CD4-positive, alpha-beta T cell treated with Interleukin-6 at 100 ng/mL for 8 hours (primary cell): ENCODE data around the gene S100A9.
"Not testable (repeated sequence)": the region's sequence is repeated elsewhere in the genome, so short reads cannot be mapped to it uniquely, and the experiment has no call there.

Source experiments
- DNase-seq: peaks from one replicate; pipeline ENCODE4 v3.0.0-alpha.2; 2020; ENCODE audit warnings: mixed read lengths, low spot score

The S100A9 gene

GRCh38 chr1:153390938-153391710, 33.5 kb downstream of the S100A9 start, which contains the start of gene S100A8:
S100A8 (minus strand) TSS chr1:153391073; CDS start chr1:153390535, 538 bp downstream.
- no peak for DNase-seq

DNA sequence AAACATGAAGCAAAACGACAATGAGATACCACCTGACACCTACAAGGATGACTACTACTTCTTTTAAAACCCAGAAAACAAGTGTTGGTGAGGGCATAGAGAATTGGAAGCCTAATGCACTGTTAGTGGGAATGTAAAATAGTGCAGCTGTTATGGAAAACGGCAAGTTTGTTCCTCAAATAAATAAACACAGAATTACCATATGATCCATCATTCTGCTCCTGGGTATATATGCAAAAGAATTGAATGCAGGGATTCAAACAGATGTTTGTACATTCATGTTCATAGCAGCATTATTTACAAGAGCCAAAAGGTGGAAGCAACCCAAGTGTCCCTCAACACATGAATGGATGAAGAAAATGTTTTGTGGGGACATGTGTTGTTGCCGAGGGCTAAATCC, 34.6 kb downstream of the S100A9 start:
- no peak for DNase-seq

DNA sequence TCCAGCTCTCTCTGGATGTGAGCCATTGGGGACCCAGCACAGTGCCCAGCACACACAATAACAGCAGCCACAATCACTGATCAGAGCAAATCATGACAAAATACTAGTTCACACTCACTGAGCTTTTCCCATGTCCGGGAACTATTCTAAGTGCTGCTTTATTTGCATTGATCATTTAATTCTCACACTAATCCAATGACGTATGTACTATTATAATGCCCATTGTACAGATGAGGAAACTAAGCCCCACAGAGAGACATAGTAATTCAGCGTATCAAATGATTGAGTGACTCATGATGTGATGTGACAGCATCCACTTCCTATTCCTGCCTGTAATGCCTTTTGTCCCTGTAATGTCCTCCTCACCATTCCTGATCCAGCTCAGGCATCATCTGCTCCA, 35.2 kb downstream of the S100A9 start:
- DNase-seq, result no peak

DNA sequence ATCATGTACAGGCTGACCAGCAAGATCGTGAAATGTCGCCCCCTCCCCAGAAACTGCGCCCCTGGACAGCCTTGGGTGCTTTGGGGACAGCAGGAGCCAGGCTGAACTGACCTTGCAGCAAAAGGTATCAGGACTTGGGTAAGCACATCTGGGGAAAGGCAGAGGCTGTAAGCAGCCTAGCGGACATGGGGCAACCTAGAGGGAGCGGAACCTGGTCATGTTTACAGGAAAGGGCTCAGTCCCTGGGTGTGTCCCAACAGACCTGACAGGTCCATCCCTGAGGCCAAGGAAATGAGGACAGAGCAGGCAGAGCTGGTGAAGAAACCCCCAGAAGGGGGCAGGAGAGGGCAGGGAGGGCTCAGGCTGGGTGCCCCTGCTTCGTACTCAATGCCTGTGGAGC, 36.3 kb downstream of the S100A9 start:
- DNase-seq, result no peak

DNA sequence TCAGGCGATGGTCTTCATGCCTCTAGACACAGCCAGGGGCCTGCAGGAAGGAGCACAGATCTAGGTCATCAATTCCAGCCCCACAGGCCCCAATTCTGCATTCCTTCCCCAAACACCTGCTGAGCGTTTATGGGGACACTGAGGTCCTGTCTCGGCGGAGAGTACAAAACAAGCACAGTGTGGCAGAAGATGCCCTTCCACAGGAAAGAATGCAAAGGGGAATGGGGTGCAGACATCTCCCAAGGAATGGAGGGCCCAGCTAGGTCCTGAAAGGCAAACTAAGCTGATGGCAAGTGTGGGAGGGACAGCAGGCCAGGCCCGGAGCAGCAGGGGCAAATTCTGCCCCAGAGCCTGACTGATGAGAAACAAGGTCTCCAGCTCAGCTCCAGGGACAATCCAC, 36.7 kb downstream of the S100A9 start:
- no peak for DNase-seq

GRCh38 chr1:153395136-153395685, 37.6 kb downstream of the S100A9 start:
- no peak for DNase-seq

GRCh38 chr1:153395776-153396175, 38.1 kb downstream of the S100A9 start:
- DNase-seq, result no peak

- no peak for DNase-seq
Observed at GRCh38 chr1:153396461-153396860, 38.8 kb downstream of the S100A9 start.

- no peak for DNase-seq
Observed at GRCh38 chr1:153397051-153397923, 39.6 kb downstream of the S100A9 start.

GRCh38 chr1:153397924-153398651, 40.4 kb downstream of the S100A9 start:
- no peak for DNase-seq

GRCh38 chr1:153399401-153400055, 41.9 kb downstream of the S100A9 start:
- no peak for DNase-seq

- no peak for DNase-seq
Observed at GRCh38 chr1:153400244-153400643, 42.6 kb downstream of the S100A9 start.

- DNase-seq, result no peak
Observed at GRCh38 chr1:153401461-153401860, 43.8 kb downstream of the S100A9 start.

DNA sequence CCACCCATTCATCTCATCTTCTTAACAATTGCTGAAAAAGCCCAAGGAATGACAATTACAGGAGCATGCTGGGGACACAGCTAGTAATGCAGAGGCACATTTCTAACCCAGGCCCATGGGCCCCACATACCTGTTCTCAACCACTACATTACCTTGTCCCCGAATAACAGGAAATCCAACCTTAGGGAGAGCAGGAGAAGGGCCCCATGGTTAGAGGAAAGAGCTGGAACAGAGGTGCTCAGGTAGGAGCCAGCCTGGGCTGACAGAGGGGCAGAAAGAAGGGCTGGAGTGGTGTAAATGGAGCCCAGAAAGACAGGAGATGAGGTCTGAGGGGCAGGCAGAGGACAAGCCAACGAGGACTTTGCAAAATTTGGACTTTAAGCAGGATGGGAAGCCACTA, 44.6 kb downstream of the S100A9 start:
- DNase-seq, result no peak

- no peak for DNase-seq
Observed at GRCh38 chr1:153403421-153404085, 45.9 kb downstream of the S100A9 start.

- no peak for DNase-seq
Observed at GRCh38 chr1:153404086-153404635, 46.5 kb downstream of the S100A9 start.

DNA sequence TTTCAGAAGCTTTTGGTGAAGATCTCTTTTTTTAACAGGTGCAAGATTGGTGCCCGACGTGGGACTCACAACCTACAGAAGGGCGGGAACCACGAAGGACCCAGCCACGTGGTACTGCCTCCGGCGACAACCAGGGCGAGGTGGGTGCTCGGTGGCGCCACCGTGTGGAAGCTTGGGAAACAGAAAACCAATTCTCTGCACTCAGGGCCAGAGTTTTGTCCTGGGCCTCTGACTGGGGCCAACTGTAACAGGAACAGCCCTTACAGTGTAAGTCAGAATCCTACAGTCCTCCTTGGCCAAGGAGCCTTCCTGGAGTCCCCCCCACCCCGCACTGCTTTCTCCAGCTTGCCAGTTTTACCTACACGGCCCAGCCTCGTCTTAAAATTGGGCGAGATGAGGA, 47.1 kb downstream of the S100A9 start:
- peak; percentile 31 for DNase-seq

DNA sequence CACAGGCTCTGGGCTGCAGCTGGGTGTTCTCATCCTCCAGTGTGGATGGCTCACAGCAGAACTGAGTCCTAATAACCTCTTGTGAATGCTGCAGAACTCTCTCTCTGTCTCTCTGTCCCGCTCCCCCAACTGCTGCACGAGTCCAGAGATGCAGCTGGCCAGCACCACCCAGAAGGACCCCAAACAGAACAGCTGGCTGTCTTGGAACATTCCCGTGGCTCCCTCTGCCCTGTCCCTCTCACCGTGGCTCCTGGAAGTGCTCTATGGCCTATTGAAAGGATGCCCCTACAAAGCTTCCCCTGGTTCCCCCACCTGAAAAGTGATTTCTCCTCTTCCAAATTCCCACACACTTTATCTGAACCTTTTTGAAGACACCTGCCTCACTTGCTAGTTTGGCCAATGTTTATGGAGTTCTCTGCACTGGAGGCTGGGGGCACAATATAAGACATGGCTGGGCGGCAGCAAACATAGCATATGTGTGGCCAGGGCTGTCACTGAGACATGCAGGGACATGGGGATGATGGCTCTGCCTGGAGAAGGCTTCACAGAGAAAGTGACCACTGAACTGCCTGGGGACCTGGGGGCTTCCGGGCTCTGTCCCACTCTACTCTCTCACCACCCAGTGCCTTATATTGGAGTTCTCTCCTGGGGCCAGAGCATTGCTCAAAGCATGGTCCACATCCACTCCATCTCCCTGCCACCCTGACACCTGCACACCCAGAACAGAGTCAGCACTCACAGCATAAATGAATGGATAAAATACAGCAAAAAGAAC, 48.4 kb downstream of the S100A9 start:
- DNase-seq, result not testable (repeated sequence)

GRCh38 chr1:153407274-153407673, 49.6 kb downstream of the S100A9 start:
- DNase-seq, result not testable (repeated sequence)
